Hindlimb muscle (tissue), 1 donor: ENCODE results near the gene HIVEP3. TPM values are rescaled to one million over a fixed set of nuclear protein-coding genes. Genes with fewer than 3 reads are reported as not detected.

Experiments used
- DNase-seq: peaks from one replicate; pipeline ENCODE4 v3.0.0-alpha.2; 2013
- polyA plus RNA-seq: library from polyadenylated mRNA; unstranded; fragments of 120-200 nt; gene quantifications from one replicate; pipeline ENCODE4 v1.2.1, GENCODE V29; 2013; ENCODE audit not compliant: insufficient read length

HIVEP3 gene
- polyA plus RNA-seq, 1 donor, result 3.1 TPM

- DNase-seq, result no peak
Measured at GRCh38 chr1:41752514-41753170, 166.1 kb downstream of the HIVEP3 start.

GRCh38 chr1:41751804-41752513 is 166.8 kb downstream of the HIVEP3 start:
- DNase-seq, result no peak

GRCh38 chr1:41749991-41750745 is 168.6 kb downstream of the HIVEP3 start:
- no peak for DNase-seq

GRCh38 chr1:41745022-41745421 is 173.7 kb downstream of the HIVEP3 start:
- no peak for DNase-seq

- DNase-seq, result no peak
Measured at GRCh38 chr1:41743366-41743765, 175.4 kb downstream of the HIVEP3 start.

- DNase-seq, result no peak
Measured at GRCh38 chr1:41742219-41742618, 176.5 kb downstream of the HIVEP3 start.

- no peak for DNase-seq
Measured at GRCh38 chr1:41741244-41741643, 177.5 kb downstream of the HIVEP3 start.

GRCh38 chr1:41740630-41741239 is 178.0 kb downstream of the HIVEP3 start:
- DNase-seq, result no peak

- no peak for DNase-seq
Measured at GRCh38 chr1:41740058-41740457, 178.7 kb downstream of the HIVEP3 start.

- peak; percentile 68 for DNase-seq
Measured at GRCh38 chr1:41739061-41739955, 179.4 kb downstream of the HIVEP3 start.

GRCh38 chr1:41738475-41738874 is 180.2 kb downstream of the HIVEP3 start:
- DNase-seq, result no peak

- DNase-seq, result no peak
Measured at GRCh38 chr1:41738006-41738405, 180.7 kb downstream of the HIVEP3 start.

- no peak for DNase-seq
Measured at GRCh38 chr1:41735631-41736260, 183.0 kb downstream of the HIVEP3 start.

- DNase-seq, result no peak
Measured at GRCh38 chr1:41735139-41735538, 183.6 kb downstream of the HIVEP3 start.

GRCh38 chr1:41734201-41734970 is 184.3 kb downstream of the HIVEP3 start:
- DNase-seq, result no peak

GRCh38 chr1:41733725-41734124 is 185.0 kb downstream of the HIVEP3 start:
- DNase-seq, result no peak

- no peak for DNase-seq
Measured at GRCh38 chr1:41733021-41733420, 185.7 kb downstream of the HIVEP3 start.

- no peak for DNase-seq
Measured at GRCh38 chr1:41731516-41732030, 187.1 kb downstream of the HIVEP3 start.

- DNase-seq, result no peak
Measured at GRCh38 chr1:41730806-41731205, 187.9 kb downstream of the HIVEP3 start.

GRCh38 chr1:41728403-41729202 is 190.1 kb downstream of the HIVEP3 start:
- DNase-seq, result no peak
